ENCODE data around the gene PRKCA.

Gene PRKCA

DNA sequence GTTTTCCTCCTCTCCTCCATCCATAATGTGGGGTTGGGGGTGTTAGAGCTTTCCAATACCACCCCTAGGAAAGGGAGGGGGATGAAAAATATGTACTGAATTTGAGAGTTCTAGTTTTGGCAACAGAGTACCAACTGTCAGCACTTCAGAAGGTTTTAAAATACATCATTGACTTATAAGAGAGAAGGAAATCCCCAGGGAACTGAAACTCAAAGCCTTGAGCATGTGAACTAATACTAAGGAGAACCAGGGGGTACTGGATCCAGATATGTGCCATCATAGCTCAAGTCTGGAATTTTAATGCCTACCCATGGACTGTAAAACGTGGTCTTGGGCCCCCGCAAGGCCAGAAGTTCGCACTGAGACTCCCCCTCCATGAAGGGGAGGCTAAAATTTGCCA lies 548.3 kb downstream of the PRKCA start:
- no peak for TF ChIP-seq CTCF (IDR thresholded peaks at IDR 0.05; ENCODE audit: extremely low read depth, missing control alignments)
- DNase-seq (ENCODE audit: low spot score): no peak

DNA sequence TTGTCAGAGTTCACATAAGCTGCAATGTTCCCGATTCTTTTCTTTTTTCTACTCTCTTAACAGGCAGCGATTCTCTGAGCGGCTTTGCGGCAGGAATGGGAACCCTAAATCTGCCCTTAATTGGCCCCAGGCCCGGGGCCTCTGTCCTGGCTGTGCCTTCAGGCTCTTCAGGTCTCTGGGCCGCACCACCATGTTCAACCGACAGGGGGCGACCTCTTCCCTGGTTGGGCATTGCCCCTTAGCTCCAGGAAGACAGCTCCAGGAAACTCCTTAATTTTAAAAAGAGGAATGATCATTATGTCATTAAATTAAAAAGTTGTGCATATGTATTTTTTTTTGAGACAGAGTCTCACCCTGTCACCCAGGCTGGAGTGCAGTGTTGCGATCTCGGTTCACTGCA lies 552.8 kb downstream of the PRKCA start:
- no peak for DNase-seq (ENCODE audit: low spot score)
- peak; percentile 25 for TF ChIP-seq CTCF (IDR thresholded peaks at IDR 0.05; ENCODE audit: extremely low read depth, missing control alignments)

- no peak for DNase-seq (ENCODE audit: low spot score)
- TF ChIP-seq CTCF (IDR thresholded peaks at IDR 0.05; ENCODE audit: extremely low read depth, missing control alignments): no peak
Measured at GRCh38 chr17:66858226-66859083, 556.0 kb downstream of the PRKCA start.

GRCh38 chr17:66859353-66859752 lies 556.9 kb downstream of the PRKCA start:
- no peak for TF ChIP-seq CTCF (IDR thresholded peaks at IDR 0.05; ENCODE audit: extremely low read depth, missing control alignments)
- DNase-seq (ENCODE audit: low spot score): no peak

DNA sequence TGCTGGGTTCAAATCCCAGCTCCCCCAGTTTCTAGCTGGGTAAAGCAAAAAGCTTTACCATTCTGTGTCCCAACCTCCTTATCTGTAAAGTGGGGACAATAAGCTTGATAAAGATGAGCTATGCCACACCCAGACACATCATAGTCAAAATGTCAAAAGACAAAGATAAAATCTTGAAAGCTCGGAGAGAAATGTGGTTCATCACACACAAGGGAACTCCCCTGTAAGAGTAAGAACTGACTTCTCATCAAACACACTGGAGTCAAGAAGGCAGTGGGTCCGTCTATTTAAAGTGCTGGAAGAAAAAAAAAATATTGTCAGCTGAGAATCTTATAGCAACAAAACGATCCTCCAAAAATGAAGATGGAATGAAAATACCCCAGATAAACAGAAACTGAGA lies 557.8 kb downstream of the PRKCA start:
- DNase-seq (ENCODE audit: low spot score): no peak
- TF ChIP-seq CTCF (IDR thresholded peaks at IDR 0.05; ENCODE audit: extremely low read depth, missing control alignments): no peak

Data from GM20000 (cell line).